Activated B cell treated with CpG ODN at 0.5 μM for 24 hours (primary cell): ENCODE data around the gene PYROXD2. TPM values are rescaled to one million over a fixed set of nuclear protein-coding genes. Genes with fewer than 3 reads are reported as not detected.

ENCODE experiments used
- ATAC-seq: fragments of 200-7000 bp; cut with Tn5 transposase; one replicate; pipeline ENCODE4 v1.10.0; 2021; ENCODE audit warnings: low read depth, mild to moderate bottlenecking, moderate library complexity
- CTCF ChIA-PET: fragments of 350-600 bp; sonication (Branson Sonifier 250); formaldehyde crosslinking; loops from one replicate; lab custom pipeline; 2021; ENCODE audit warnings: antibody characterized with exemption; lab: Charles Lee
- POLR2A ChIA-PET: fragments of 350-600 bp; sonication (Branson Sonifier 250); formaldehyde crosslinking; loops from one replicate; lab custom pipeline; 2021; ENCODE audit warnings: antibody characterized with exemption; lab: Charles Lee
- DNase-seq: peaks from one replicate; pipeline ENCODE4 v3.0.0; 2022
- H3K27ac Mint-ChIP-seq: one replicate; pipeline ENCODE4 v1.8.0; 2020; ENCODE audit warnings: mixed read lengths
- H3K27me3 Mint-ChIP-seq: one replicate; pipeline ENCODE4 v1.8.0; 2021; ENCODE audit warnings: mixed read lengths
- H3K36me3 Mint-ChIP-seq: one replicate; pipeline ENCODE4 v1.8.0; 2021; ENCODE audit warnings: low read depth, mixed read lengths
- H3K4me1 Mint-ChIP-seq: one replicate; pipeline ENCODE4 v1.8.0; 2021; ENCODE audit warnings: mixed read lengths
- H3K4me3 Mint-ChIP-seq: one replicate; pipeline ENCODE4 v1.8.0; 2020; ENCODE audit warnings: mild to moderate bottlenecking, mixed read lengths
- H3K9me3 Mint-ChIP-seq: one replicate; pipeline ENCODE4 v1.8.0; 2020; ENCODE audit warnings: mixed read lengths
- CTCF ChIP-seq: fragments of 200-600 bp; IDR thresholded peaks from one replicate; pipeline ENCODE4 v1.8.0; 2022; ENCODE audit warnings: antibody characterized with exemption, mild to moderate bottlenecking
- intact Hi-C: fragments of 100-400 bp; cut with micrococcal nuclease; formaldehyde crosslinking; loops from one replicate; pipeline ENCODE4 v1.15.1; 2024
- total RNA-seq: library from RNA; stranded (reverse); gene quantifications from 2 replicates; pipeline ENCODE4 v1.2.3, GENCODE V29; 2022

The PYROXD2 gene
- total RNA-seq, 1 donor from 2014 or later: 11.4 TPM

DNA sequence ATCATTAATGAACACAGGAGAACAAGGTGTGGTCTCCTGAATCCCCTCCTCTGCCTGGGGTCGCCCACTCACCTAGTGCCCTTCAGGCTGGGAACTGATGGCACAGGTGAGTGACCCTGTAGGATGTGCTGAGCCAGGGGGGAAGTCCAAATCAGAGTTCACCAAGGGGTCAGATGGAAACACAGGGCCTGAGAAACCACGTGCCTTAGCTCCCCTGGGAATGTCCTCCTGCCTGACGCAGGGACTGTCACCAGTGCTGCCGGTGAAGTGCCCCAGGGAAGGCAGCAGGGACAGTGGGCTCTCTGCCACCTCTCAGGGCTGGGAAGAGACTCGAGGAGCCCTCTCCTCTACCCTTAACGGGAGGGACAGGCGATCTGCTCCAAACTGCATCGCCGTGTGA, 5.8 kb upstream of the PYROXD2 start:
- no peak for ATAC-seq
- no peaks in the 10 kb centered on the region for H3K9me3 Mint-ChIP-seq
- H3K4me1 Mint-ChIP-seq: peaks cover 6% of the 10 kb centered on the region
- intact Hi-C loops: no loop called here
- peaks cover 86% of the 10 kb centered on the region for H3K36me3 Mint-ChIP-seq
- CTCF ChIA-PET: no interaction called here
- POLR2A ChIA-PET: no interaction called here
- DNase-seq: no peak
- no peak for TF ChIP-seq CTCF
- H3K27me3 Mint-ChIP-seq: no peaks in the 10 kb centered on the region
- H3K4me3 Mint-ChIP-seq: no peak overlapping the region
- H3K27ac Mint-ChIP-seq: no peak overlapping the region

DNA sequence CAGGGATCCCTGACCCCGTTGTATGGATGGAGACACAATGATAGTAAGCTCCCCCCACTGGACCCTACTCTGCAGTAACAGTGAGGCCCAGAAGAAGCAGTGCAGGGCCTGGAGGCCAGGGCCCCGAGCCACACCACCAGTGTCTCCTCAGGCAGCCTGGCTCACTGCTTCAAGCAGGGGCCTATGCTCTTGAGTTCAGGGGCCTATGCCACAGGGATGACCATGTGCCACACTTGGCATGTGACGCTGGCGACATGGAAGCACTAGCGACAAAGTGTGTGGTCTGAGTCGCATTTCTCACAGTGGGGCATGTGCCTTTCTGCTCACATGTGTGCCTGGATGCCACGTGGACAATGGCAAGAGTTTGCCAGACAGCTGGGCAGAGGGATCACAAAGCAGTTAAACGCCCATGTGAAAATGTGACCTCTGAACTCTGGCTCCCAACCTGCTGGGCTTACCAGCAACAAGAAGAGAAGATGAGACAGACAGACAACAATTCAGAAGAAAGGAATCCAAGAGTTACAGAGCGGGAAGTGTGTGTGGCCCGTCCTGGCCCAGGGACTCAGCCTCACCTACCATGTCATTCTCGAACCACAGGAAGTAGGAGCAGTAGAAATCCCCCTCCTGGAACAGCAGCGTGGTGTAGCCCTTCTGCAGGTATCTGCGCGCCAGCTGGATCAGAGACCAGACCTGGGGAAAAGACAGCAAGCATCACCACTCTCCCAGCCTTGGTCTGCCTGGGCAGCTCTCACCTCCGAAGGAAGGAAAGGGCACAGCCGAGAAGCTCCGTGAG, 4.7 kb upstream of the PYROXD2 start:
- H3K27ac Mint-ChIP-seq: no peak overlapping the region
- peaks cover 80% of the 10 kb centered on the region for H3K36me3 Mint-ChIP-seq
- DNase-seq (no peak), ATAC-seq (no peak)
- intact Hi-C loops: no loop called here
- peaks cover 18% of the 10 kb centered on the region for H3K4me1 Mint-ChIP-seq
- no peak overlapping the region for H3K4me3 Mint-ChIP-seq
- POLR2A ChIA-PET: no interaction called here
- no peaks in the 10 kb centered on the region for H3K9me3 Mint-ChIP-seq
- H3K27me3 Mint-ChIP-seq: no peaks in the 10 kb centered on the region
- CTCF ChIA-PET: no interaction called here
- no peak for TF ChIP-seq CTCF

GRCh38 chr10:98418665-98419468, 3.9 kb upstream of the PYROXD2 start:
- Mint-ChIP-seq H3K27ac (no peak overlapping the region), H3K36me3 (peaks cover 73% of the 10 kb centered on the region)

GRCh38 chr10:98417973-98418664, 3.1 kb upstream of the PYROXD2 start:
- no peak for TF ChIP-seq CTCF
- CTCF ChIA-PET: no interaction called here
- no peak overlapping the region for H3K4me3 Mint-ChIP-seq
- intact Hi-C loops: no loop called here
- peaks cover 25% of the 10 kb centered on the region for H3K4me1 Mint-ChIP-seq
- H3K27me3 Mint-ChIP-seq: no peaks in the 10 kb centered on the region
- H3K36me3 Mint-ChIP-seq: peaks cover 66% of the 10 kb centered on the region
- no peaks in the 10 kb centered on the region for H3K9me3 Mint-ChIP-seq
- no peak for DNase-seq
- H3K27ac Mint-ChIP-seq: no peak overlapping the region
- no peak for ATAC-seq
- POLR2A ChIA-PET: no interaction called here

More at GRCh38 chr10:98418665-98419468, 3.9 kb upstream of the PYROXD2 start:
- TF ChIP-seq CTCF: no peak
- ChIA-PET CTCF (no interaction called here), POLR2A (no interaction called here)
- no peak for ATAC-seq
- intact Hi-C loops: no loop called here
- H3K4me1 Mint-ChIP-seq: peaks cover 25% of the 10 kb centered on the region
- H3K9me3 Mint-ChIP-seq: no peaks in the 10 kb centered on the region
- no peak overlapping the region for H3K4me3 Mint-ChIP-seq
- H3K27me3 Mint-ChIP-seq: no peaks in the 10 kb centered on the region
- no peak for DNase-seq

GRCh38 chr10:98417481-98417959, 2.5 kb upstream of the PYROXD2 start:
- no peaks in the 10 kb centered on the region for H3K9me3 Mint-ChIP-seq
- no peak overlapping the region for H3K27ac Mint-ChIP-seq
- ATAC-seq (no peak), DNase-seq (no peak)
- intact Hi-C loops: no loop called here
- peaks cover 25% of the 10 kb centered on the region for H3K4me1 Mint-ChIP-seq
- H3K36me3 Mint-ChIP-seq: peaks cover 61% of the 10 kb centered on the region
- POLR2A ChIA-PET: no interaction called here
- H3K27me3 Mint-ChIP-seq: no peaks in the 10 kb centered on the region
- TF ChIP-seq CTCF: no peak
- H3K4me3 Mint-ChIP-seq: no peak overlapping the region
- CTCF ChIA-PET: no interaction called here
